Thyroid gland (tissue), 4 donors: ENCODE results near the gene PNLIPRP3. TPM values are rescaled to one million over a fixed set of nuclear protein-coding genes. Genes with fewer than 3 reads are reported as not detected.
"Not testable (repeated sequence)": the region's sequence is repeated elsewhere in the genome, so short reads cannot be mapped to it uniquely, and the experiment has no call there.

Experiments used
- DNase-seq, 2 donors: peaks; one replicate each; pipeline ENCODE4 v3.0.0-alpha.2; 2019
- H3K27ac ChIP-seq, 3 donors: fragments of 200-600 bp; sonication (generic); 1 replicate in 2 of 3; 2 replicates in 1 of 3; pipeline ENCODE4 v1.5.1; 2016 to 2019; ENCODE audit warnings: mild to moderate bottlenecking in 1 of 3, moderate library complexity in 1 of 3
- H3K27me3 ChIP-seq: fragments of 200-600 bp; sonication (generic); one replicate; pipeline ENCODE4 v1.5.1; 2019
- H3K36me3 ChIP-seq, 2 donors: fragments of 200-600 bp; sonication (generic); one replicate each; pipeline ENCODE4 v1.5.1; 2016 to 2019
- H3K4me1 ChIP-seq, 2 donors: fragments of 200-600 bp; sonication (generic); one replicate each; pipeline ENCODE4 v1.5.1; 2017 to 2019
- H3K4me3 ChIP-seq, 3 donors: fragments of 200-600 bp; sonication (generic); replicated peaks in 1 of 3; 1 replicate in 2 of 3; 2 replicates in 1 of 3; pipeline ENCODE4 v1.5.1; 2016; ENCODE audit warnings: mild to moderate bottlenecking in 1 of 3
- H3K9me3 ChIP-seq: fragments of 200-600 bp; sonication (generic); one replicate; pipeline ENCODE4 v1.5.1; 2017
- CTCF ChIP-seq, 6 experiments: fragments of 200-600 bp in 3 of 6; fragments of 450-650 bp in 3 of 6; sonication (generic) in 3 of 6; IDR thresholded peaks; one replicate each; pipeline ENCODE4 v1.5.1; 2016 to 2019; ENCODE audit warnings: antibody characterized with exemption in 6 of 6, mild to moderate bottlenecking in 2 of 6, inconsistent platforms in 1 of 6, moderate library complexity in 1 of 6
- POLR2A ChIP-seq, 2 donors: fragments of 450-650 bp; IDR thresholded peaks; one replicate each; pipeline ENCODE4 v1.6.1; 2017; ENCODE audit warnings: antibody characterized with exemption in 2 of 2, mild to moderate bottlenecking in 2 of 2, moderate library complexity in 1 of 2
- WGBS, 2 donors: methylation state at CpG; one replicate each; pipeline ENCODE4 v1.1.5; 2017; 5-methylcytosine and 5-hydroxymethylcytosine counted together
- intact Hi-C: fragments of 100-400 bp; cut with DNase I; formaldehyde crosslinking; loops from one replicate; pipeline ENCODE4 v1.15.1; 2023
- total RNA-seq, 4 donors: library from RNA; depleted of rRNA; stranded (reverse); fragments of >200 nt; gene quantifications; one replicate each; pipeline ENCODE4 v1.2.3, GENCODE V29; 2016

PNLIPRP3 gene
- total RNA-seq: under 1 TPM in 3 of 4 donors, not detected in 1; 0.11 to 0.46 (median 0.27) TPM

DNA sequence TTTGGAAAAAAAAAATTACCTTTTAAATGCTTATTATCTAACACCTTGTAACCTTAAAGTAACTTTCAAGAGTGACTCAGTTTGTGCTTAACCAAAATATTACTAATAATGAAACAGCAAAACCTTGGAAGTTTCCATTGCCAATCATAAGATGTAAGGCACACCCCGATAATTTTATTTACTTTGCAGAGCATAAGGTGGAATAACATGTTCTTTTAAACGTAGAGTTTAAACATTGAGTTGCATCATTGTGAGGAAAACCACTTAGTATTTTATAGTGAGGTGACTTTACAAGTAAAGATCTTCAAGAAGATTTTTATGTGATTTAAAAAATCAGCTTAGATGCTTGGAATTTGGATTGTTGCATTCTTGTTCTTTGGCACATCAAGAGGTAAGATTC, at the start of gene PNLIPRP3:
Gene PNLIPRP3 (plus strand): TSS at position 177 of the 400 bp plus-strand sequence. CDS start 166 bp downstream, at position 343.
- H3K27ac ChIP-seq: no peak within 1 kb of the TSS
- H3K9me3 ChIP-seq: no peaks in the 10 kb centered on the region
- no peaks in the 10 kb centered on the region for H3K36me3 ChIP-seq
- intact Hi-C loops: no loop called here
- DNase-seq: no peak
- 38 to 69% methylated on average over 2 of the region's 2 CpGs for WGBS, 2 donors
- H3K27me3 ChIP-seq: no peaks in the 10 kb centered on the region
- no peak within 1 kb of the TSS for H3K4me3 ChIP-seq
- no peaks in the 10 kb centered on the region for H3K4me1 ChIP-seq
- TF ChIP-seq CTCF (IDR thresholded peaks at IDR 0.05): no peak
- TF ChIP-seq POLR2A (IDR thresholded peaks at IDR 0.05): no peak

GRCh38 chr10:116382290-116382689, 45.4 kb upstream of the PNLIPRP3 start:
- Histone ChIP-seq H3K36me3 (no peaks in the 10 kb centered on the region), H3K27me3 (no peaks in the 10 kb centered on the region), H3K27ac (no peak overlapping the region), H3K9me3 (no peaks in the 10 kb centered on the region), H3K4me3 (no peak overlapping the region), H3K4me1 (no peaks in the 10 kb centered on the region)
- no peak for DNase-seq
- 82 to 92% methylated on average over 5 of the region's 5 CpGs for WGBS, 2 donors
- TF ChIP-seq CTCF (IDR thresholded peaks at IDR 0.05): no peak
- TF ChIP-seq POLR2A (IDR thresholded peaks at IDR 0.05): no peak
- intact Hi-C loops: loop anchor here (10.0 kb wide), 1 partner anchor 1027 kb away; no protein-coding TSS in a partner anchor

GRCh38 chr10:116385311-116385710, 42.3 kb upstream of the PNLIPRP3 start:
- intact Hi-C loops: loop anchor here (10.0 kb wide), 1 partner anchor 1031 kb away; no protein-coding TSS in a partner anchor
- Histone ChIP-seq H3K27ac (no peak overlapping the region), H3K36me3 (no peaks in the 10 kb centered on the region), H3K4me1 (no peaks in the 10 kb centered on the region), H3K4me3 (no peak overlapping the region), H3K27me3 (no peaks in the 10 kb centered on the region), H3K9me3 (no peaks in the 10 kb centered on the region)
- DNase-seq: no peak
- WGBS, 2 donors: 85 to 94% methylated on average over 2 of the region's 2 CpGs
- no peak for TF ChIP-seq CTCF (IDR thresholded peaks at IDR 0.05)
- no peak for TF ChIP-seq POLR2A (IDR thresholded peaks at IDR 0.05)

- peak in 5 of 6 experiments; percentile 17 to 61 (median 51) for TF ChIP-seq CTCF (IDR thresholded peaks at IDR 0.05)
- TF ChIP-seq POLR2A (IDR thresholded peaks at IDR 0.05): no peak
- 0 to 2% methylated on average over 1 of the region's 1 CpG for WGBS, 2 donors
- Histone ChIP-seq H3K4me1 (no peaks in the 10 kb centered on the region), H3K4me3 (no peak overlapping the region), H3K36me3 (no peaks in the 10 kb centered on the region), H3K9me3 (no peaks in the 10 kb centered on the region), H3K27ac (no peak overlapping the region), H3K27me3 (no peaks in the 10 kb centered on the region)
- intact Hi-C loops: loop anchor here (10.0 kb wide), 1 partner anchor 1031 kb away; no protein-coding TSS in a partner anchor
- no peak for DNase-seq
Measured at GRCh38 chr10:116385994-116386809, 41.4 kb upstream of the PNLIPRP3 start.

DNA sequence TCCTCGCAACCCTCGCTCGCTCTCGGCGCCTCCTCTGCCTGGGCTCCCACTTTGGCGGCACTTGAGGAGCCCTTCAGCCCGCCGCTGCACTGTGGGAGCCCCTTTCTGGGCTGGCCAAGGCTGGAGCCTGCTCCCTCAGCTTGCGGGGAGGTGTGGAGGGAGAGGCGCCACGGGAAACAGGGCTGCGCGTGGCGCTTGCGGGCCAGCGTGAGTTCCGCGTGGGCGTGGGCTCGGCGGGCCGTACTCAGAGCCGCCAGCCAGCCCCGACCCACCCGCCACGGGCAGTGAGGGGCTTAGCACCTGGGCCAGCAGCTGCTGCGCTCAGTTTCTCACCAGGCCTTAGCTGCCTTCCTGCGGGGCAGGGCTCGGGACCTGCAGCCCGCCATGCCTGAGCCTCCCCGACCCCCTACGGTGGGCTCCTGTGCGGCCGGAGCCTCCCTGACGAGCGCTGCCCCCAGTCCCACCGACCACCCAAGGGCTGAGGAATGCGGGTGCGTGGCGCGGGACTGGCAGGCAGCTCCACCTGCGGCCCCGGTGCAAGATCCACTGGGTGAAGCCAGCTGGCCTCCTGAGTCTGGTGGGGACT, 34.3 kb upstream of the PNLIPRP3 start:
- H3K27me3 ChIP-seq, intact Hi-C loops, DNase-seq, H3K4me3 ChIP-seq, H3K27ac ChIP-seq, H3K9me3 ChIP-seq, H3K4me1 ChIP-seq, H3K36me3 ChIP-seq: not testable (repeated sequence)
- 95 to 97% methylated on average over 8 to 36 of the region's 43 CpGs for WGBS, 2 donors
